ENCODE measurements around the gene PROCR.
"Not testable (repeated sequence)": the region's sequence is repeated elsewhere in the genome, so short reads cannot be mapped to it uniquely, and the experiment has no call there.

PROCR gene

DNA sequence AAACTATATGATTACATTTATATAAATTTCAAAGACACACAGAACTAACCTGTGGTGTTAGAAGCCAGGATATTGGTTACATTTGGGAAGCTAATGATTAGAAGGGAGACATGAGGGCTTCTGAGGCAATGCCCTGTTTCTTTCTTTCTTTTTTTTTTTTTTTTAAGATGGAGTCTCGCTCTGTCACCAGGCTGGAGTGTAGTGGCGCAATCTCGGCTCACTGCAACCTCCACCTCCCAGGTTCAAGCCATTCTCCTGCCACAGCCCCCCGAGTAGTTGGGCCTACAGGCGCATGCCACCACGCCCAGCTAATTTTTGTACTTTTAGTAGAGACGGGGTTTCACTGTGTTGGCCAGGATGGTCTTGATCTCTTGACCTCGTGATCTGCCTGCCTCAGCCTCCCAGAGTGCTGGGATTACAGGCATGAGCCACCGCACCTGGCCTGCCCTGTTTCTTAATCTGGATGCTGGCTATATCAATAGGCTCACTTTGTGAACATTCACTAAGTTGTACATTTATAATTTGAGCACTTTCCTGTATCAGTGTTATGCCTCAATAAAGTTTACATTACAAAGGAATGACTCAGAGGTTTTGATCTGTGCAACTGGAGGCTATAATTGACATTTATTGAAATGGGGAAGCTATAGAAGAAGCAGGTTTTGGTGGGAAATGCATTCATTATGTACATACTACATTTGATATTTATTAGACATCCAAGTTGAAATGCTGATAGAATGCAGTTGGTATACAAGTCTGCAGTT, 21.3 kb downstream of the PROCR start:
- H3K4me1 ChIP-seq (ENCODE audit: control insufficient read depth, insufficient read depth, low read length, poor library complexity, severe bottlenecking); H3K36me3 ChIP-seq (ENCODE audit: control insufficient read depth, insufficient read depth, low read length); H3K27ac ChIP-seq (ENCODE audit: low read depth, low read length, severe bottlenecking); H3K4me3 ChIP-seq (ENCODE audit: extremely low read depth, insufficient read depth, low read length, poor library complexity, severe bottlenecking): not testable (repeated sequence)
- 77 to 100% methylated on average over 2 to 4 of the region's 9 CpGs for WGBS, 2 experiments (ENCODE audit: insufficient coverage in 2 of 2)
- H3K9me3 ChIP-seq (ENCODE audit: control insufficient read depth, low read length) = peaks cover 18% of the 10 kb centered on the region

DNA sequence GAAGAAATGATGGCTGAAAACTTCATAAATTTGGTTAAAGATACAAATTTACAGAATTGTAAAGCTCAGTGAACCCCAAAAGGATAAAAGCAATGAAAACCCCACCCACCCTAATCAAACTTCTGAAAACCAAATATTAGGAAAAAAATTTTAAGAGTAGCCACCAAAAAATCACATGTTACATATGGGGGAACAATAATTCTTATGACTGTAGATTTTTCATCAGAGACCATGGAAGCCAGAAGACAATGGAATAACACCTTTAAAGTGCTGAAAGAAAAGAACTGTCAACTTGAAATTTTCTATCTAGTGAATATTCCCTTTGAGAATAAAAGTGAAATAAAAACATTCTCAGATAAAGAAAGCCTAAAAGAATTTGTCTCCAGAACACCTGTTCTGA, 24.4 kb downstream of the PROCR start:
- no peaks in the 10 kb centered on the region for H3K4me1 ChIP-seq (ENCODE audit: control insufficient read depth, insufficient read depth, low read length, poor library complexity, severe bottlenecking)
- H3K9me3 ChIP-seq (ENCODE audit: control insufficient read depth, low read length) = peaks cover 30% of the 10 kb centered on the region
- H3K27ac ChIP-seq (ENCODE audit: low read depth, low read length, severe bottlenecking) = no peak overlapping the region
- no peak overlapping the region for H3K4me3 ChIP-seq (ENCODE audit: extremely low read depth, insufficient read depth, low read length, poor library complexity, severe bottlenecking)
- H3K36me3 ChIP-seq (ENCODE audit: control insufficient read depth, insufficient read depth, low read length) = no peaks in the 10 kb centered on the region

DNA sequence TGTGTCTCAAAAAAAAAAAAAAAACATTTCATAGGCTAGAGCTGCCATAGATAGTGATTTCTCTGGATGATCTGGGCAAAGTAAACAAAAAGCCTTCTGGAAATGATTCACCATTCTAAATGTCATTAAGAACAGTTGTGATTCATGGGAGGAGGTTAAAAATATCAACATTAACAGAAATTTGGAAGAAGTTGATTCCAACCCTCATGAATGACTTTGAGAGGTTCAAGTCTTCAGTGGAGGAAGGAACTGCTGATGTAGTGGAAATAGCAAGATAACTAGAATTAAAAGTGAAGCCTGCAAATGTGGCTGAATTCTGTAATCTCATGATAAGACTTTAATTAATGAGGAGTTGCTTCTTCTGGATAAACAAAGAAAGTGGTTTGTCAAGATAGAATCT, 27.9 kb downstream of the PROCR start:
- Histone ChIP-seq H3K27ac (ENCODE audit: low read depth, low read length, severe bottlenecking) (no peak overlapping the region), H3K4me3 (ENCODE audit: extremely low read depth, insufficient read depth, low read length, poor library complexity, severe bottlenecking) (no peak overlapping the region), H3K4me1 (ENCODE audit: control insufficient read depth, insufficient read depth, low read length, poor library complexity, severe bottlenecking) (no peaks in the 10 kb centered on the region), H3K9me3 (ENCODE audit: control insufficient read depth, low read length) (peaks cover 30% of the 10 kb centered on the region), H3K36me3 (ENCODE audit: control insufficient read depth, insufficient read depth, low read length) (no peaks in the 10 kb centered on the region)

DNA sequence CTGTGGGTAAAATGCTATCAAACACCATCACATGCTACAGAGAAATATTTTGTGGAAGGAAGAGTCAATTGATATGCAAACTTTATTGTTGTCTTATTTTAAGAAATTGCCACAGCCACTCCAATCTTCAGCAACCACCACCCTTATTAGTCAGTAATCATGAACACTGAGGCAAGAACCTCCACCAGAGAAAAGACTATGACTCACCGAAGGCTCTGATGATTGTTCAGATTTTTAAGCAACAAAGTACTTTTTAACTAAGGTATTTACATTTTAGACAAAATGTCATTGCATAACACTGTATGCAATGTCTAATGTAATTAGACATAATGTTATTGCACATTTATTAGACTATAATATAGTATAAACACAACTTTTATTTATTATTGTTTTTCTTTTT, 28.4 kb downstream of the PROCR start:
- Histone ChIP-seq H3K4me3 (ENCODE audit: extremely low read depth, insufficient read depth, low read length, poor library complexity, severe bottlenecking) (no peak overlapping the region), H3K27ac (ENCODE audit: low read depth, low read length, severe bottlenecking) (no peak overlapping the region), H3K4me1 (ENCODE audit: control insufficient read depth, insufficient read depth, low read length, poor library complexity, severe bottlenecking) (no peaks in the 10 kb centered on the region), H3K9me3 (ENCODE audit: control insufficient read depth, low read length) (peaks cover 30% of the 10 kb centered on the region), H3K36me3 (ENCODE audit: control insufficient read depth, insufficient read depth, low read length) (no peaks in the 10 kb centered on the region)
- no CpG with 5 or more reads among the region's 1 CpG for WGBS, 2 experiments (ENCODE audit: insufficient coverage in 2 of 2)

DNA sequence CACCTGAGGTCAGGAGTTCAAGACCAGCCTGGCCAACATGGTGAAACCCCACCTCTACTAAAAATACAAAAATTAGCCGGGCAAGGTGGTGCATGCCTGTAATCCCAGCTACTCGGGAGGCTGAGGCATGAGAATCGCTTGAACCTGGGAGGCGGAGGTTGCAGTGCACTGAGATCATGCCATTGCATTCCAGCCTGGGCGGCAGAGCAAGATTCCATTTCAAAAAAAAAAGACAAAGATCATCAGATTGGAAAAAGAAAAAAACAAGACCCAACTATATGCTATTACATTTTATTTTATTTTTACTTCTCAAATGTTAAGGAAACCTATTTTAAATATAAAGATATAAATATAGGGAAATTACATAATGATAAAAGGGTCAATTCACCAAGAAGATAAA, 29.6 kb downstream of the PROCR start:
- H3K36me3 ChIP-seq (ENCODE audit: control insufficient read depth, insufficient read depth, low read length); H3K4me3 ChIP-seq (ENCODE audit: extremely low read depth, insufficient read depth, low read length, poor library complexity, severe bottlenecking); H3K27ac ChIP-seq (ENCODE audit: low read depth, low read length, severe bottlenecking); H3K4me1 ChIP-seq (ENCODE audit: control insufficient read depth, insufficient read depth, low read length, poor library complexity, severe bottlenecking): not testable (repeated sequence)
- 96 to 100% methylated on average over 2 to 4 of the region's 5 CpGs for WGBS, 2 experiments (ENCODE audit: insufficient coverage in 2 of 2)
- H3K9me3 ChIP-seq (ENCODE audit: control insufficient read depth, low read length) = peaks cover 25% of the 10 kb centered on the region

DNA sequence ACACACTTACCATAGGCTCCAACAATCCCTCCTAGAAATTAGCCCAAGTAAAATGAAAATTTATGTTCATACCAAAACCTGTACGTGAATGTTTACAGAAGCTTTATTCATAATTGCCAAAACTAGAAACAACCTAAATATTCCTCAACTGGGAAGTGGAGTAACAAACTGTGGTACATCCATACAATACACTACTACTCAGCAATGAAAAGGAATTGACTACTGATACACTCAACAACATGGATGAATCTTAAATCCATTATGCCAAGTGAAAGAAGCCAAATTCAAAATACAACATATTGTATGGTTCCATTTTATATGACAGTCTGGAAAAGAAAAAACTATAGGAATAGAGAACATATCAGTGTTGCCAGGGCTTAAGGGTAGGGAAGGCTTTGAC, 34.9 kb downstream of the PROCR start:
- WGBS, 2 experiments (ENCODE audit: insufficient coverage in 2 of 2) = no CpG with 5 or more reads among the region's 1 CpG
- Histone ChIP-seq H3K4me1 (ENCODE audit: control insufficient read depth, insufficient read depth, low read length, poor library complexity, severe bottlenecking) (no peaks in the 10 kb centered on the region), H3K27ac (ENCODE audit: low read depth, low read length, severe bottlenecking) (no peak overlapping the region), H3K36me3 (ENCODE audit: control insufficient read depth, insufficient read depth, low read length) (no peaks in the 10 kb centered on the region), H3K4me3 (ENCODE audit: extremely low read depth, insufficient read depth, low read length, poor library complexity, severe bottlenecking) (no peak overlapping the region), H3K9me3 (ENCODE audit: control insufficient read depth, low read length) (no peaks in the 10 kb centered on the region)

DNA sequence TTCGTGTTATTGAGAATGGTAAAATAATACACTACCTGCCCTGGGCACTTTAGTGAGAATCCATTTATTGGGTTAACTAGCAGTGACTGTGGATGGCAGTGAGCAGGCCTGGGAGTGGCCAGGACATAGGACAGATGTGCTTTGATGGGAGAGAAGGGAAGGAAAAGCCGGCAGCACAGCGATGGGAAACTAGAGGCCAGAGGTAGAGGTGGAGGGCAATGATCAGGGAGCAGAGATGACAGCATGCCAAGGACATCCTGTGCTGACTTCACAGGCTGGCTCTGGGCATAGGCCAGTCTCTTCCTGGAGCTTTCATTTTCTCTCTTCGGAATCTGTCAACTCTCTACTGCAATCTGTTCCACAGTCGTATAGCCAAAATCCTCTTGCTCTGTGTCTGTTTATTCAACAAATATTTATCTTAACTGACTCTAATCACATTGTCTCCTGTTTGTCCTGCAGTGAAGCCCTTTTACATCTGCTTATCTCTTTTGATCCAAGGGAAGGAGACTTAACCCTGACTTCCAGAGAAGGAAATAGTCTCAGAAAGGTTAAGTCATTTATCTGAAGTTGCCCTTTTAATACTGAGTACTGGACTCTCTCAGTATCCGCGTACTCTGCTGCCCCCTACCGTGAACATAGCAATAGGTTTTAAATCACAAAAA, 36.2 kb downstream of the PROCR start:
- no peak overlapping the region for H3K4me3 ChIP-seq (ENCODE audit: extremely low read depth, insufficient read depth, low read length, poor library complexity, severe bottlenecking)
- no peak overlapping the region for H3K27ac ChIP-seq (ENCODE audit: low read depth, low read length, severe bottlenecking)
- no peaks in the 10 kb centered on the region for H3K9me3 ChIP-seq (ENCODE audit: control insufficient read depth, low read length)
- no peaks in the 10 kb centered on the region for H3K4me1 ChIP-seq (ENCODE audit: control insufficient read depth, insufficient read depth, low read length, poor library complexity, severe bottlenecking)
- H3K36me3 ChIP-seq (ENCODE audit: control insufficient read depth, insufficient read depth, low read length) = no peaks in the 10 kb centered on the region
- WGBS, 2 experiments (ENCODE audit: insufficient coverage in 2 of 2) = 43 to 84% methylated on average over 4 to 7 of the region's 8 CpGs

DNA sequence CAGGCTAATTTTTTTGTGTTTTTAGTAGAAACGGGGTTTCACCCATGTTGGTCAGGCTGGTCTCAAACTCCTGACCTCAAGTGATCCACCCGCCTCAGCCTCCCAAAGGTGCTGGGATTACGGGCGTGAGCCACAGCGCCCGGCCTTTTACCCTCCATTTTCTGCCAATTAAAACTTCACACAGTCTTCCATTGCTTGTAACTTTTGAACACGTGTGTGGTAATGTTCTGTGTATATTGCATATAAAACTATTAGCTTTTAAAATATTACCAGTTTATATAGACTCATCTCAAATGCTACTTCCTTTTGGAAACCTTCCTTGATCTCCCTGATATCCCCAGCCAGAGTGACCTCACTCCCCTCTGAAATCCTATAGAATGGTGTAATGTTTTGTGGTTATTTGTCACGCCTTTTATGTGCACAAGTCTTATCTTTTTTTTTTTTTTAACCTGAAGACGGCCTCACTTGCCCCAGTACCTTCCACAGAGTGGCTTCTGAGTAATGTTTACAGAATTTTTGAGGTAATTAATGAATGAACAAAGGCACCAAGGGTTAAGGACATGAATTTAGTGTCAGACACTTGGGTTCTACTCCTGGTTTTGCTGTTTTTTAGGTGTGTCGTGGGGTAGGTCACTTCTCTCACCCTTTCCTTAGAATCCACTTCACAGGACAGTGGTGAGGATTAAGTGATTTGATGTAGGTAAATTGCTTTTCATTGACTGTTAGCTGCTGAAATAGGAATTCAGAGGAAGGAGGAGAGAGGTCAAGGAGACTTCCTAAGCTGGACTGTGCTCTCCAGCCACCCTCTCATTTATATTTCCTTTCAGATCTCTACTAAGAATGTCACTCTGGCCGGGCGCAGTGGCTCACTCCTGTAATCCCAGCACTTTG, 43.4 kb downstream of the PROCR start:
- 81 to 95% methylated on average over 2 to 6 of the region's 12 CpGs for WGBS, 2 experiments (ENCODE audit: insufficient coverage in 2 of 2)
- H3K27ac ChIP-seq (ENCODE audit: low read depth, low read length, severe bottlenecking) = no peak overlapping the region

DNA sequence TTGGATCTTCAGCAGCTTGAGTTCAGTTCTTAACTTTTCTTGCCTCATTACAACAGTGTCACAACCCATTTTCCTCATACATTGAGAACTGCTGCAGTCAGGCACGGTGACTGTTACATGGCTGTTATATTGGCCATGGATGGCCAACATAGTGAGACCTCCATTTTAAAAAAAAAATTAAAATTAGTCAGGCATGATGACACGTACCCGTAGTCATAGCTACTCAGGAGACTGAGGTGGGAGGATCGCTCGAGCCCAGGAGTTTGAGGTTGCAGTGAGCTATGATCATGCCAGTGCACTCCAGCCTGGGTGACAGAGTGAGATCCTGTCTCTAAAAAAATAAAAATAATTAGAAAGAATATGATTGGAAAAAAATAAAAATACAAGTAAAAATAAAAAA, 44.7 kb downstream of the PROCR start:
- H3K4me3 ChIP-seq (ENCODE audit: extremely low read depth, insufficient read depth, low read length, poor library complexity, severe bottlenecking) = no peak overlapping the region
- no peaks in the 10 kb centered on the region for H3K36me3 ChIP-seq (ENCODE audit: control insufficient read depth, insufficient read depth, low read length)
- no peaks in the 10 kb centered on the region for H3K9me3 ChIP-seq (ENCODE audit: control insufficient read depth, low read length)
- WGBS, 2 experiments (ENCODE audit: insufficient coverage in 2 of 2) = 94 to 97% methylated on average over 4 to 5 of the region's 5 CpGs
- peaks cover 6% of the 10 kb centered on the region for H3K4me1 ChIP-seq (ENCODE audit: control insufficient read depth, insufficient read depth, low read length, poor library complexity, severe bottlenecking)
- no peak overlapping the region for H3K27ac ChIP-seq (ENCODE audit: low read depth, low read length, severe bottlenecking)

More for the DNA sequence above, 43.4 kb downstream of the PROCR start:
- Histone ChIP-seq H3K4me3 (ENCODE audit: extremely low read depth, insufficient read depth, low read length, poor library complexity, severe bottlenecking) (no peak overlapping the region), H3K36me3 (ENCODE audit: control insufficient read depth, insufficient read depth, low read length) (no peaks in the 10 kb centered on the region), H3K4me1 (ENCODE audit: control insufficient read depth, insufficient read depth, low read length, poor library complexity, severe bottlenecking) (peaks cover 6% of the 10 kb centered on the region), H3K9me3 (ENCODE audit: control insufficient read depth, low read length) (no peaks in the 10 kb centered on the region)

DNA sequence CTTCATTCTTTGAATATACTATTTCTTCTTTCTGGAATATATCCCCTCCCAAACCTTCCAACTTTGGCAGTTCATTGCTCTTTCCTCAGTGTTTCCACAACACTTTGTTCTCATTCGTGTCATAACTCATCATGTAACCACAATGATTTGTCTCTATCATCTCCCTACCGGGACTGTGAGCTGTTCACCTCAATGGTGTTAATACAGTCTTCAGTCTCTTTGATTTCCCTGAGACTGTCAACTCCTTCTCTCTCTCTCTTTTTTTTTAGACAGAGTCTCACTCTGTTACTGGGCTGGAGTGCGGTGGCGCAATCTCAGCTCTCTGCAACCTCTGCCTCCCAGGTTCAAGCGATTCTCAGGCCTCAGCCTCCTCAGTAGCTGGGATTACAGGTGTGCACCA, 52.1 kb downstream of the PROCR start:
- Histone ChIP-seq H3K27ac (ENCODE audit: low read depth, low read length, severe bottlenecking) (no peak overlapping the region), H3K9me3 (ENCODE audit: control insufficient read depth, low read length) (no peaks in the 10 kb centered on the region), H3K4me3 (ENCODE audit: extremely low read depth, insufficient read depth, low read length, poor library complexity, severe bottlenecking) (no peak overlapping the region), H3K4me1 (ENCODE audit: control insufficient read depth, insufficient read depth, low read length, poor library complexity, severe bottlenecking) (peaks cover 10% of the 10 kb centered on the region), H3K36me3 (ENCODE audit: control insufficient read depth, insufficient read depth, low read length) (no peaks in the 10 kb centered on the region)
- 95 to 99% methylated on average over 4 to 5 of the region's 5 CpGs for WGBS, 2 experiments (ENCODE audit: insufficient coverage in 2 of 2)

All from mesodermal cell (in vitro differentiated cells).